BJ (cell line): ENCODE data around the gene XXYLT1. TPM values are rescaled to one million over a fixed set of nuclear protein-coding genes. Genes with fewer than 3 reads are reported as not detected.

Source experiments
- CTCF ChIA-PET: fragments of 350-600 bp; formaldehyde crosslinking; extraction: SDS; loops from one replicate; lab custom pipeline; 2021; ENCODE audit warnings: antibody characterized with exemption, inconsistent platforms; lab: Yijun Ruan, JAX
- POLR2A ChIA-PET: fragments of 300-600 bp; sonication (Branson Sonifier 250); formaldehyde crosslinking; extraction: SDS; loops from one replicate; lab custom pipeline; 2021; ENCODE audit warnings: antibody characterized with exemption; lab: Charles Lee
- DNase-seq: peaks from one replicate; pipeline ENCODE4 v3.0.0-alpha.2; 2011; ENCODE audit warnings: low read depth
- H3K27me3 ChIP-seq: 2 replicates; pipeline ENCODE4 v1.6.0; 2011; ENCODE audit warnings: low read length; ENCODE audit not compliant: control insufficient read depth, insufficient read depth
- H3K36me3 ChIP-seq: 2 replicates; pipeline ENCODE4 v1.5.1; 2011; ENCODE audit warnings: low read length; ENCODE audit not compliant: control insufficient read depth, insufficient read depth
- H3K4me3 ChIP-seq: 2 replicates; pipeline ENCODE4 v1.5.1; 2011; ENCODE audit warnings: low read depth, mild to moderate bottlenecking, control low read depth, low read length
- polyA plus RNA-seq: library from polyadenylated mRNA; depleted of rRNA; stranded (reverse); fragments of >200 nt; gene quantifications from 2 replicates; pipeline ENCODE4 v1.2.3, GENCODE V29; 2011
- TF ChIP-seq, protein P1 (sequence below): IDR thresholded peaks from 2 replicates; pipeline ENCODE4 v1.5.1; 2011; ENCODE audit warnings: low read depth, mild to moderate bottlenecking, control low read depth, inconsistent platforms, low read length, moderate library complexity; ENCODE audit not compliant: insufficient read depth

Gene XXYLT1
- polyA plus RNA-seq, 1 experiment, result 33.5 TPM

DNA sequence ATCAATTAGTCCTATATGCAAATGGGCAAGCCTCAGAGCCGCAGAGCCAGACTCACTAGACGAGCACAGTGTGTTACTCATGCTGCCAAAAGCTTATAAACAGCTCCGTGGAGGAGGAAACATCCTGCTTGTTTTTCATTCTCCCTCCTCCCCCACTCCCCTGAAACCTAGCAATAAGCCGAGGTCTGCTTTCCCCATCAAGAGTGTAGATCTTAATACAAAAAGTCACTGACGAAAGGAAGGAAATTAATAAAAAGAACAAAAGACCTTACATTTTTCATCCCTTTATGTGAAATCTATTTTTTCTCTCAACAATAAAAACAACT is 88.5 kb downstream of the XXYLT1 start:
- H3K4me3 ChIP-seq, result no peak overlapping the region
- POLR2A ChIA-PET, result interaction anchor here (0.6 kb wide), 1 partner anchor 12 kb away, joined by 4 read pairs; no protein-coding TSS in a partner anchor
- H3K36me3 ChIP-seq, result no peaks in the 10 kb centered on the region; the same call in 1 of the 2 replicates
- CTCF ChIA-PET, result no interaction called here
- no peak for DNase-seq
- TF ChIP-seq, protein P1, sequence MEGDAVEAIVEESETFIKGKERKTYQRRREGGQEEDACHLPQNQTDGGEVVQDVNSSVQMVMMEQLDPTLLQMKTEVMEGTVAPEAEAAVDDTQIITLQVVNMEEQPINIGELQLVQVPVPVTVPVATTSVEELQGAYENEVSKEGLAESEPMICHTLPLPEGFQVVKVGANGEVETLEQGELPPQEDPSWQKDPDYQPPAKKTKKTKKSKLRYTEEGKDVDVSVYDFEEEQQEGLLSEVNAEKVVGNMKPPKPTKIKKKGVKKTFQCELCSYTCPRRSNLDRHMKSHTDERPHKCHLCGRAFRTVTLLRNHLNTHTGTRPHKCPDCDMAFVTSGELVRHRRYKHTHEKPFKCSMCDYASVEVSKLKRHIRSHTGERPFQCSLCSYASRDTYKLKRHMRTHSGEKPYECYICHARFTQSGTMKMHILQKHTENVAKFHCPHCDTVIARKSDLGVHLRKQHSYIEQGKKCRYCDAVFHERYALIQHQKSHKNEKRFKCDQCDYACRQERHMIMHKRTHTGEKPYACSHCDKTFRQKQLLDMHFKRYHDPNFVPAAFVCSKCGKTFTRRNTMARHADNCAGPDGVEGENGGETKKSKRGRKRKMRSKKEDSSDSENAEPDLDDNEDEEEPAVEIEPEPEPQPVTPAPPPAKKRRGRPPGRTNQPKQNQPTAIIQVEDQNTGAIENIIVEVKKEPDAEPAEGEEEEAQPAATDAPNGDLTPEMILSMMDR, result no peak
- no peaks in the 10 kb centered on the region for H3K27me3 ChIP-seq

DNA sequence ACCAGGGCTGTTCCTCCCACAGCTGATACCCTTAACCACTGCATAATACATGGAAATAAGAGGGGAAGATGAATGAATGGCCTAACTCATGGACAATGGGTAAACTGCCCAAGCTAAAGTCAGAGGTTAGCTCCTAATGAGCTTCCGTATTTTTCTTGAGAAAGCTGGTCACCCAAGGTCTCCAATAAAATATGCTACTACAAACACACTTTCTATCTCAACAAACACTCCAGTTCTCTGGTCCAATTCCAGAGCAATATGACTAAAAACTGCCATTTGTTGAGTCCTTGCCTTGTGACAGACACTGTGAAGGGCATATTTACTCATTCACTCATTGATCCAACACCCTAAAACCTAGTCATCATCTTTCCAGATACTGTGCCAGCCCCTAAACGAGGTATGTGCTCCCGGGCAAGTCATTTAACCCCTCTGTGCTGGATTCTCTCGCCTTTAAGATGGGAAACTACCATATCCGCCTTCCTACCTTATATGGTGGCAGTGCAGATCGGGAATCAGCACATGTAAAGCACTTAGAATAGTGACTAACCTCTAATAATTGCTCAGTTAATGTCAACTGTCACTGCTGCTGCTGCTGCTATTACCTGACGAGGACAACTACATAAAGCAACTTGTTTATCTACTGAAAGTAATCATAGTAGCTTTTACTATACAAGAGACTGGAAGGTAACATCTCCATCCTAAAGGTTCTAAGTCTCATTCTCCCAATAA is 89.1 kb downstream of the XXYLT1 start:
- ChIA-PET CTCF (interaction anchor here (1.1 kb wide), 1 partner anchor 27 kb away, joined by 3 read pairs; no protein-coding TSS in a partner anchor), POLR2A (no interaction called here)
- DNase-seq, result no peak
- TF ChIP-seq, protein P1, result no peak
- Histone ChIP-seq H3K27me3 (no peaks in the 10 kb centered on the region), H3K36me3 (no peaks in the 10 kb centered on the region; the same call in 1 of the 2 replicates), H3K4me3 (no peak overlapping the region)

DNA sequence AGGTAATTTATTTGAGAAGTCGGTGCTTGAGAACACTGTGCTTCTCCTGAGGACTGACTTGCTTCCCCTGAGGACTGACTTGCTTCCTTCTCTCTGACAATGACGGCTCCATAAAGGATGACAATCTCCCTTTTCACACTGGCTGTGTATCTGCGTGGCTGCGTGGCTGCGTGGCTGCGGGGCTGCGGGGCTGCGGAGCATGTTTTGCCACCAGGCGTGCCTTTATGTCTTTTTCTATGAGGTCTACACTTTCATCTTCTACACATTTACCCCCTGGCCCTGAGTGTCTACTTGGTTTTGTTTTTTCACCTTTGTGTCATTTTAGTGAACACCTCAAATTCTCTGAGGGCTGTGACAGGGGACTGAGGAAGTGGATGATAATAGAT is 89.9 kb downstream of the XXYLT1 start:
- TF ChIP-seq, protein P1, result no peak
- Histone ChIP-seq H3K36me3 (no peaks in the 10 kb centered on the region; the same call in 1 of the 2 replicates), H3K27me3 (no peaks in the 10 kb centered on the region), H3K4me3 (no peak overlapping the region)
- DNase-seq, result no peak
- ChIA-PET CTCF (interaction anchor here (1.1 kb wide), 1 partner anchor 26 kb away, joined by 3 read pairs; no protein-coding TSS in a partner anchor), POLR2A (no interaction called here)

DNA sequence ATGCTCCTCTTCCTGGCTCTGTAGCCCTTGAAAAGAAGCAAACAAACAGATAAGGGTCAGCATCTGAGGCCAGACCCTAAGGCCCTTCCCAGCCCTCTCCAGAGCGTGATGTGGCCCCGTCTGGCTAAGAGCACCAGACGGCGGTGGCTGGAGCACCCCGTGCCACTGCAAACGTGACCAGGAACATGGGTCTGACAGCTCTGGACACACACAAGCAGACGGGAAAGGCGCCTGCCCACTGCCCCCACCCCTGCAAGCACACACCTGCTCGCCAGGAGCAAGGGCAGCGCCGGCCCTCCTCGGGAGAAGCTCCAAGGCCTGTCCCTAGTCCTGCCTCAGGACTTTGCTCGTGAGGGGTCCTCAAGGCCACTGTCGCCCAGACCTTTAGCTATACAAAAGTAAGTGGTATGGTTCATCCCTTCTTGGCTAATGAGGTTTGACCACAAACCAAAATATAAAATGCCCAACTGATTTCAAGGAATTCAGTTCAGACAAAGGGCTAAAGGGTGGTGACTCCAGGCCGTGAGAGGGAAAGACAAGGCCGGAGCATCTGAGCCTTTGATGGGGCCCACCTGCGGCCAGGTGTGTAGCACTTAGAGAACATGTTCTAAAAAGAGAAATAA is 90.4 kb downstream of the XXYLT1 start:
- no peaks in the 10 kb centered on the region for H3K27me3 ChIP-seq
- H3K36me3 ChIP-seq, result no peaks in the 10 kb centered on the region; the same call in 1 of the 2 replicates
- DNase-seq, result no peak
- ChIA-PET POLR2A (no interaction called here), CTCF (interaction anchor here (1.1 kb wide), 1 partner anchor 25 kb away, joined by 3 read pairs; no protein-coding TSS in a partner anchor)
- TF ChIP-seq, protein P1, result no peak
- H3K4me3 ChIP-seq, result no peak overlapping the region

DNA sequence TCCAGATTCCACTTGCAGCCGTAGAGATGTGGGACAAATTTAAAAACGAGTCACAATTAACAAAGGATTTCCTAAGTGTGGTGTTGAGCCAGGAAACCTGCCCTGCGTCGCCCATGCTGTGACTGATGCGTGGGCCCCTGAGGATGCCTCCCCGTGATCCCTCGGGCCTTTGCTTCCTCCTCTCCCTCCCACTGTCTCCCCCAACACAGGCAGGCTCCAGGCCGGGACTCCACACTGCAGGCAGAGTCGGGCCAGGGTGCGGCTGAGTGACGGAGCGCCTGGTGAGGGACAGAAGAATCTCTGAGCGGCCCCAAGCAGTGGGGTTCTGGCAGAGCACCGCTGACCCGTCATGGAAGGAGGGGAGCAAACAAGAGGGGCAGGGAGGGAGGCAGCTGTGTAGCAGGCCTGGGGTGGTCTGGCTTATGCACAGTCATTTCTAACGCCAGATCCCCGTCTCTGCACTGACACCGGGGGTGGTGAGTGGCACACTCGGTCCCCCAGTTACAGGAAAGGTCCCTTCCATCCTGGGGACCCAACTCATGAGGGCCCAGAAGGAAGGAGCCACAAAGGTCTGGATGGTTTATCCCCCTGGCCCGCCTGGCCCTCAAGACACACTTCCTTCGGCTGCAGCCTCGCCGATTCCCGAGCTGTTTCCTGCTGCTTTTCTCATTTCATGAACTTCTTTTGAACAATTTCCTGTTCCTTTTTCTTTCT is 91.0 kb downstream of the XXYLT1 start:
- no peak overlapping the region for H3K4me3 ChIP-seq
- no peak for DNase-seq
- TF ChIP-seq, protein P1, result no peak
- CTCF ChIA-PET, result no interaction called here
- H3K27me3 ChIP-seq, result no peaks in the 10 kb centered on the region
- H3K36me3 ChIP-seq, result no peaks in the 10 kb centered on the region; the same call in 1 of the 2 replicates
- POLR2A ChIA-PET, result no interaction called here
